ENCODE measurements around the gene UGP2. TPM values are rescaled to one million over a fixed set of nuclear protein-coding genes. Genes with fewer than 3 reads are reported as not detected.

The UGP2 gene
- total RNA-seq, 1 experiment from 2014 or later, result 89.5 TPM

DNA sequence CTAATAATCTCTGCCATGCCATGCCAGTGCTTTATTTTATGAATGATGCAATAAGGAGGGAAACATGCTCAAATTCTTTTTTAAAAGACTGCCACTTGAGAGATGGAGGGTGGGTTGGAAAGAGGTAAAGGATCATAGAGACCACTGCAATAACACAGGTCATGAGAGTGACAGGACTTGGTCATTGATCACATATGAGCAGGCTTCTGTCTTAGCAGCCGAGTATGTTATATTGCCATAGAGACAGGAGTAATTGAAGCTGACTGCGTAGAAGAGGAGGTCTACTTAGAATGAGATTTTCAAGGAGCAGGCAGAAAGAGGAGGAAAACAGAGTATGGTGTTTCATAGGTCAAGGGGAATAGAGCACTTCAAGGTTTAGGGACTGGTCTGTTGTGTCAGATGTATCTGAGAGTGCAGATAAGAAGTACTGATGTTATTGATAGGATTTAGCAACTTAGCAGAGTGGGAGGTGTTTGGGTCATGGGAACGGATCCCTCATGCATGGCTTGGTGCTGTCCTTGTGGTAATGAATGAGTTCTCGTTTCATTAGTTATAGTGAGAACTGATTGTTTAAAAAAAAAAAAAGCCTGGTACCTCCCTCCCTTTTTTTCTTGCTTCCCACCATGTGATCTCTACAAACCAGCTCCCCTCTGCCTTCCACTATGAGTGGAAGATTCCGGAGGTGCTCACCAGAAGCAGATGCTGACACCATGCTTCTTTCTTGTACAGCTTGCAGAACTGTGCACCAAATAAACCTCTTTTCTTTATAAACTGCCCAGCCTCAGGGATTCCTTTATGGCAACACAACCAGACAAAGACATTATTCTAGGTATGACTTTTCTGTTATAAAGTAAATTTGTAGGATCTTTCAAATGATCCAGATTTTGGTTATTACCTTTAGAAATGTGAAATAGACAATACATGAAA is 32.8 kb downstream of the UGP2 start:
- POLR2A ChIA-PET (ENCODE audit: unreplicated experiment), result no interaction called here
- DNase-seq, result no peak
- intact Hi-C loops (cut with micrococcal nuclease; ENCODE audit: unreplicated experiment), result no loop called here
- Histone ChIP-seq H3K27ac (no peak overlapping the region), H3K9me3 (ENCODE audit: insufficient read depth, low read depth) (peaks cover 9% of the 10 kb centered on the region), H3K4me2 (no peak overlapping the region), H3K9me2 (ENCODE audit: insufficient read depth) (no peaks in the 10 kb centered on the region), H3K4me3 (no peak overlapping the region), H4K20me1 (ENCODE audit: insufficient read depth) (no peaks in the 10 kb centered on the region), H3F3A (ENCODE audit: insufficient read depth, low read depth) (peaks cover 4% of the 10 kb centered on the region; the same call in 1 of the 2 replicates), H2AFZ (no peak overlapping the region), H3K36me3 (ENCODE audit: low read depth) (peaks cover 22% of the 10 kb centered on the region; the same call in 1 of the 2 replicates), H3K27me3 (ENCODE audit: insufficient read depth, low read depth) (no peaks in the 10 kb centered on the region), H3K4me1 (replicated peaks; ENCODE audit: insufficient read depth) (peaks cover 11% of the 10 kb centered on the region), H3K79me2 (ENCODE audit: low read depth) (peaks cover 9% of the 10 kb centered on the region; the same call in 1 of the 2 replicates)
- BruUV-seq (replicated peaks), result no TSS peak
- CTCF ChIA-PET, result no interaction called here
- TF ChIP-seq EZH2 (IDR thresholded peaks at IDR 0.05; ENCODE audit: low read depth), result no peak

DNA sequence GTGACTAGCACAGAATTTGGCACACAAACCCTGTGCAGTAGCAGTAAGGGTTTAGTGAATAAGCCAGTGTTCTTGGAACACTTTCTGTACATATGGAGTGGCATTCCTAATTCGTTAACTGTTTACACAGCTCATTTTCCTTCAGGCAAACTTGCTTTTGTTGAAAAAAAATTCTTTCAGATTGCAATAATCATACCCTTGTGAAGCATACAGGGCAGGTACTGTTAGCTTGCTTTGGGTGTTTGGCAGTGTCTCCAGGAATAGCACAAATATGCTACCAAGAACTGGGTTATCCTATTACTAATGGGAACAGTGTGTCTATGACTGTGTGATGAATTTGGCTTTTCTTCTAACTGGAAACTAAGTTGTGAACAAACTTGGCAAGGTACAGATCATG is 33.4 kb downstream of the UGP2 start:
- Histone ChIP-seq H2AFZ (no peak overlapping the region), H3K4me3 (no peak overlapping the region), H3K9me2 (ENCODE audit: insufficient read depth) (no peaks in the 10 kb centered on the region), H3K27me3 (ENCODE audit: insufficient read depth, low read depth) (no peaks in the 10 kb centered on the region), H3K36me3 (ENCODE audit: low read depth) (peaks cover 22% of the 10 kb centered on the region; the same call in 1 of the 2 replicates), H3F3A (ENCODE audit: insufficient read depth, low read depth) (peaks cover 4% of the 10 kb centered on the region; the same call in 1 of the 2 replicates), H3K27ac (no peak overlapping the region), H3K4me2 (no peak overlapping the region), H4K20me1 (ENCODE audit: insufficient read depth) (no peaks in the 10 kb centered on the region), H3K4me1 (replicated peaks; ENCODE audit: insufficient read depth) (peaks cover 10% of the 10 kb centered on the region), H3K79me2 (ENCODE audit: low read depth) (peaks cover 9% of the 10 kb centered on the region; the same call in 1 of the 2 replicates), H3K9me3 (ENCODE audit: insufficient read depth, low read depth) (peaks cover 9% of the 10 kb centered on the region)
- DNase-seq, result no peak
- ChIA-PET POLR2A (ENCODE audit: unreplicated experiment) (no interaction called here), CTCF (no interaction called here)
- TF ChIP-seq EZH2 (IDR thresholded peaks at IDR 0.05; ENCODE audit: low read depth), result no peak
- TF ChIP-seq, protein P1, sequence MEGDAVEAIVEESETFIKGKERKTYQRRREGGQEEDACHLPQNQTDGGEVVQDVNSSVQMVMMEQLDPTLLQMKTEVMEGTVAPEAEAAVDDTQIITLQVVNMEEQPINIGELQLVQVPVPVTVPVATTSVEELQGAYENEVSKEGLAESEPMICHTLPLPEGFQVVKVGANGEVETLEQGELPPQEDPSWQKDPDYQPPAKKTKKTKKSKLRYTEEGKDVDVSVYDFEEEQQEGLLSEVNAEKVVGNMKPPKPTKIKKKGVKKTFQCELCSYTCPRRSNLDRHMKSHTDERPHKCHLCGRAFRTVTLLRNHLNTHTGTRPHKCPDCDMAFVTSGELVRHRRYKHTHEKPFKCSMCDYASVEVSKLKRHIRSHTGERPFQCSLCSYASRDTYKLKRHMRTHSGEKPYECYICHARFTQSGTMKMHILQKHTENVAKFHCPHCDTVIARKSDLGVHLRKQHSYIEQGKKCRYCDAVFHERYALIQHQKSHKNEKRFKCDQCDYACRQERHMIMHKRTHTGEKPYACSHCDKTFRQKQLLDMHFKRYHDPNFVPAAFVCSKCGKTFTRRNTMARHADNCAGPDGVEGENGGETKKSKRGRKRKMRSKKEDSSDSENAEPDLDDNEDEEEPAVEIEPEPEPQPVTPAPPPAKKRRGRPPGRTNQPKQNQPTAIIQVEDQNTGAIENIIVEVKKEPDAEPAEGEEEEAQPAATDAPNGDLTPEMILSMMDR (conservative IDR thresholded peaks at IDR 0.05), result no peak
- no TSS peak for BruUV-seq (replicated peaks)
- intact Hi-C loops (cut with micrococcal nuclease; ENCODE audit: unreplicated experiment), result no loop called here

DNA sequence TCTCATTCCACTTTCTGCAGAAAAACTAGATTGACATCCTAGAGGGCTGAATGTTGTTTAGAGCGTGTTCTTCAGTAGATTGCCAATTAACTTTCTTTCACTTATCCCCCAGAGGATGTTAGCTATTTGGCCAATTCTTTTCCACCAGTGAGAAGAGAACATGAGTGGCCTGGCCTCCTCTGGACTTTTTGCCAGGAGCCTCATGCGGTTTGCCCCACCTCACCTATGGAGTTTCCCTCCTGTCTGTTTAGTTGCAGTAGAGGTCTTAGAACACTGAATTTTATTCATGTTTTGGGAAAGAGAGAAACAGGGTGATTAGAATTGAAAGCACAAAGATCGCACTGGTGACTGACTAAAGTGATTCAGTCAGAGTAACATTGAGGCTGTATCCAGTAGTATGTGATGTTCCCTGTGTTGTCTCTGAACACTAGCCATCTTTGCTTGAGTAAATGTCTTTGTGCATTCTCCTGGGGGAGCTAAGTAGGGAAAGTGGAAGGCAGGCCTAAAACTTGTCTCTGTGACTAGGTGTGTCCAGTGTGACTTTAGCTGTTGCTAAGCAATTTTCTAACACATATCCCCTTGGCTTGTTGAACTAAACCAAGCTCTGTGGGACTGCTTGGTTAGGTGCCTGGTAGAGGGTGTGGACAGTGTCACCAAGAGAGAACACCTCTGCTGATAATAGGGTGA is 34.0 kb downstream of the UGP2 start:
- H3F3A ChIP-seq (ENCODE audit: insufficient read depth, low read depth), result peaks cover under 1% of the 10 kb centered on the region; the same call in 1 of the 2 replicates
- H3K4me2 ChIP-seq, result no peak overlapping the region
- no peak overlapping the region for H3K4me3 ChIP-seq
- no peaks in the 10 kb centered on the region for H3K27me3 ChIP-seq (ENCODE audit: insufficient read depth, low read depth)
- no peaks in the 10 kb centered on the region for H4K20me1 ChIP-seq (ENCODE audit: insufficient read depth)
- peaks cover 4% of the 10 kb centered on the region for H3K4me1 ChIP-seq (replicated peaks; ENCODE audit: insufficient read depth)
- H3K9me2 ChIP-seq (ENCODE audit: insufficient read depth), result no peaks in the 10 kb centered on the region
- no peak overlapping the region for H3K27ac ChIP-seq
- peaks cover 6% of the 10 kb centered on the region; the same call in 1 of the 2 replicates for H3K9me3 ChIP-seq (ENCODE audit: insufficient read depth, low read depth)
- no peak overlapping the region for H2AFZ ChIP-seq
- peaks cover 9% of the 10 kb centered on the region; the same call in 1 of the 2 replicates for H3K79me2 ChIP-seq (ENCODE audit: low read depth)
- CTCF ChIA-PET, result no interaction called here
- DNase-seq, result no peak
- TF ChIP-seq, protein P1 (conservative IDR thresholded peaks at IDR 0.05), result no peak
- TF ChIP-seq EZH2 (IDR thresholded peaks at IDR 0.05; ENCODE audit: low read depth), result no peak
- POLR2A ChIA-PET (ENCODE audit: unreplicated experiment), result no interaction called here
- intact Hi-C loops (cut with micrococcal nuclease; ENCODE audit: unreplicated experiment), result no loop called here
- no TSS peak for BruUV-seq (replicated peaks)
- peaks cover 22% of the 10 kb centered on the region; the same call in 1 of the 2 replicates for H3K36me3 ChIP-seq (ENCODE audit: low read depth)
